ENCODE results near the gene SEMA4B.
"Not testable (repeated sequence)": the region's sequence is repeated elsewhere in the genome, so short reads cannot be mapped to it uniquely, and the experiment has no call there.

Gene SEMA4B

DNA sequence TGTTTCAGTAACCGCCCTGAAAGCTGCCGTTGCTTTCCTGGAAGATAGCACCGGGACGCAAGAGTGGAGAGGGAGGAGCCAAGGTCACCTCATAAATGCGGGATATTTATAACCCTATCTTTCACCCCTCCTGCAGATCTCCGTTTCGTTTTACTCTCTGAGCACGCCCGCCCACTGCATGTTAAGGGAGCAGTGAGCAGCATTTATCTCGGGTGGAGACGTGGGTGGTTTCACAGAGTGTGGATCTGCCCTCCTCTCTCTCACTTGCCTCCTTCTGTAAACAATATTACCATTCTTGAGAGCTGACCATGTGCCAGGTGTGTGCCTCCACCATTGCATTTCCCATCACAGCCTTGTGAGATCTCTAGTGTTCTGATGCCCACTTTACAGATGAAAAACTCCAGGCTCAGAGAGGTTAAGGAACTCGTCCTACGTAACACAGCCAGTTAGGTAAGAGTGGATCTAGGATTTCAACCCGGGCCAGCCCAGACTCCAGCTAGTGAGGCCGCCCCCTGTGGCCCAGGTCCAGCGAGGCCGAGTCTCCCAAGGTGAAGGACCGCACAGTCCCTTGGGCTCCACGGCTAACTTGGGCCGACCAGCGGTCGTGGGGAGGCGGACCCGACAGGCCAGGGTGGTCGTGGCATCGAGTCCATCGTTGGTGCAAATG, 16.9 kb upstream of the SEMA4B start:
- peak; percentile 98 for DNase-seq

DNA sequence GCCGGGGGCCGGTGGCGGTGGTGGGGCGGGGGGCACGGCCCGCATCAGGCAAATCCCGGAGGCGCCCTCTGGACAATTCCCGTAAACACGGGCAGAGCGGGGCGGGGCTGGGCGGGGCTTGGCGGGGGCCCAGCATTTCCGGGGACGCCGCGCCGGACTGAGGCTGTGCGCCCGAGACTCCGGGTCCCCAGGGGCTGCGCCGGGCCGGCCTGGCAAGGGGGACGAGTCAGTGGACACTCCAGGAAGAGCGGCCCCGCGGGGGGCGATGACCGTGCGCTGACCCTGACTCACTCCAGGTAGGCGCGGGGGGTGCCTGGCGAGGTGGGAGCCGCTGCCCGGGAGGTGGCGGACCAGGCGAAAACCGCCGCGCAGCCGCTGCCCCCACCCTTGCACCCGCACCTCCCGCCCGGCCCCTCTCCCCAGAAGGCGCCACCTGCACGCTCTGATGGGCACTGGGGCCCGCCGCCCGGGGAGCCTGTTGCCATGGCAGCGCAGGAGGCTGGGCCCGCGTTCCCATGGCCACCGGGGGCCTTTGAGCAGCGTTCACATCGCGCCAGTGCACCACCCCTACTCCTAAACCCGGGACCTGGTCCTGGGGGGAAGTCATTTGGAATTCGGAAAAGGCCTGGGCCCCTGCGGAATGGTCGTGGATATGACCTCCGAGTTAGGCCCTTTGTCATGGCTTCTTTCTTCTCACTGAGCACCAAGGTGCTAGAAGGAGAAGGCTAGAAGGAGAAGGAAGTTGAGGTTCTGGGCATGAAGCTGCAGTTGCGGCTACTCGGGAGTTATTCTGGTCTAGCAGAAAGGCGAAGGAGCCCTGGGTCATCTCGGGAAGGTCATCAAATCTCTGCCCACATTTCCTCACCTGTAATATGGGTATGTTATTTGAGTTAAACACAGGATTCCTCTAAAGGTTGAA, 16.1 kb upstream of the SEMA4B start:
- peak; percentile 58 for DNase-seq

GRCh38 chr15:90187257-90187868, 13.8 kb upstream of the SEMA4B start:
- no peak for DNase-seq

GRCh38 chr15:90188065-90188464, 13.1 kb upstream of the SEMA4B start:
- not testable (repeated sequence) for DNase-seq

GRCh38 chr15:90188914-90189748, 12.0 kb upstream of the SEMA4B start:
- DNase-seq: peak; percentile 7

- DNase-seq: peak; percentile 86
Observed at GRCh38 chr15:90189781-90190467, 11.2 kb upstream of the SEMA4B start.

GRCh38 chr15:90190606-90191343, 10.4 kb upstream of the SEMA4B start:
- peak; percentile 77 for DNase-seq

GRCh38 chr15:90191344-90191687, 9.8 kb upstream of the SEMA4B start:
- no peak for DNase-seq

DNA sequence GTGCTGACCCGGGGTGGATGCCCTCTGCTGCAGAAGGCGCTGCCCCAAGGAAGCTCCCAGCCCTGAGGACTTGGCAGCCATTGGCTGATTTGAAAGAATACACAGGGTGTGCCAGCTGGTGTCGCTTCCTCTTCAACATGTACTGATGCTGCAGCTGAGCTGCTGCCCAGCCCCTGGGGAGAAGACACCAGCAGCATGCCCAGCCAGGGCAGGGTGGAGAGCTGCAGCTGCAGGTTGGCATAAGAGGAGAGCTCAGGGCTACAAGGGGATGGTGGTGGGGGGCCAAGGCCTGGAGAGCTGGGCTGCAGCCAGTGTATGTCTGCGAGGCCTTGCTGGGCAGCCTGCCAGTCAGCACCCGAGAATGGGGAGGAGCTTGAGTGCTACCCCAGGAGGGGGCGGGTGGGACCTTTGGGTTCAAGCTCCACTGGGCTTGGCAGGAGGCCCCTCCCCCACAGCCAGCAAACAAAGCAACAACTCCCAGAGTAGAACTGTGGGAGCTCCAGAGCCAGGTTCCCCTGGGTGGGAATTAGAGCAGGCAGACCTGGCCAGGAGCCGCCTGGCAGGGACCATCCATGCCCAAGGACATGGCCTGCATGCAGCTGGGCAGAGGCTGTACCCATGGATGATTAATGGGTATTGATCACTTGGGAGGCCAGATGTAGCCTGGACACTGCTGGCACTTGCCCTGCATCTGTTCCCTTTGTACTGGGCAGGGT, 9.2 kb upstream of the SEMA4B start:
- peak; percentile 90 for DNase-seq

GRCh38 chr15:90192961-90193786, 8.0 kb upstream of the SEMA4B start:
- DNase-seq: peak; percentile 33

- DNase-seq: no peak
Observed at GRCh38 chr15:90194655-90195054, 6.5 kb upstream of the SEMA4B start.

- peak; percentile 9 for DNase-seq
Observed at GRCh38 chr15:90200534-90201129, 498 bp upstream of the SEMA4B start.

DNA sequence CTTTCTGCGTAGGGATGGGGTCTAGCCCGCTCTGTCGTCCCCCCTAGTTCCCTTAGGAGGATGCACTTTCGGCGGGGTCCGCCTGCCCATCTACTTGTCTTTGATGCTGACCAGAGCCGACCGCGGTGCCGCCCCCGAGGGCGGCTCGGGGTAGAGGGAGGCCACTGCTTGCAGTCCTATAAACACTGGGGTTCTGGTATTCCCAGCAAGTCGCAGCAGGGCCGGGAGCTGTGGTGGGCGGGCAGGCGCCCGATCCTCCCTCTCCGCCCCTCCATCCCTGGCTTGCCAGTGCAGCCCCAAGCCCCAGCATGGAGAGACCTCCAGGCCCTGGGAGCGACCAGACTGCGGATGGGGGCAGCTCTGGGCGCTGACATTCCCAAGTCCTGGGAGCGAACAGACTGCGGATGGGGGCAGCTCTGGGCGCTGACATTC, 830 bp downstream of the SEMA4B start:
- DNase-seq: no peak

DNA sequence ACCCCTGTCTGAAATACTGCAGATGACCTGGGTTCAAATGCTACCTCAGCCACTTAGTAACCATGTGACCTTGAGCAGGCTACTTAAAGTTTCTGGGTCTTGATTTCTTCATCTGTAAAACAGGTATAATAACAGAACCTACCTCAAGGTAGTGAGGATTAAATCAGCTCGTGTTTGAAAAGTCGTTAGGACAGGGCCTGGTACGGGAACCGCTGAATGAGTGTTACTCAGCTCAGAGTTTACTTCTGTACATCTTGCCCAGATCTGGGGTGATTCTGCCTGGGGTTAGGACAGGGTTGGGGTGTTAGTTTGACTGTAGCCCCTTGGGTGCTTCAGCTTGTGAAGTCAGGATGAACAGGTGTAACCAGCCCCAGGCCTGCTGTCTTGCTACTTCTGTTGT, 1.8 kb downstream of the SEMA4B start:
- DNase-seq: no peak

- no peak for DNase-seq
Observed at GRCh38 chr15:90203473-90203872, 2.3 kb downstream of the SEMA4B start.

GRCh38 chr15:90203922-90204321, 2.8 kb downstream of the SEMA4B start:
- DNase-seq: no peak

DNA sequence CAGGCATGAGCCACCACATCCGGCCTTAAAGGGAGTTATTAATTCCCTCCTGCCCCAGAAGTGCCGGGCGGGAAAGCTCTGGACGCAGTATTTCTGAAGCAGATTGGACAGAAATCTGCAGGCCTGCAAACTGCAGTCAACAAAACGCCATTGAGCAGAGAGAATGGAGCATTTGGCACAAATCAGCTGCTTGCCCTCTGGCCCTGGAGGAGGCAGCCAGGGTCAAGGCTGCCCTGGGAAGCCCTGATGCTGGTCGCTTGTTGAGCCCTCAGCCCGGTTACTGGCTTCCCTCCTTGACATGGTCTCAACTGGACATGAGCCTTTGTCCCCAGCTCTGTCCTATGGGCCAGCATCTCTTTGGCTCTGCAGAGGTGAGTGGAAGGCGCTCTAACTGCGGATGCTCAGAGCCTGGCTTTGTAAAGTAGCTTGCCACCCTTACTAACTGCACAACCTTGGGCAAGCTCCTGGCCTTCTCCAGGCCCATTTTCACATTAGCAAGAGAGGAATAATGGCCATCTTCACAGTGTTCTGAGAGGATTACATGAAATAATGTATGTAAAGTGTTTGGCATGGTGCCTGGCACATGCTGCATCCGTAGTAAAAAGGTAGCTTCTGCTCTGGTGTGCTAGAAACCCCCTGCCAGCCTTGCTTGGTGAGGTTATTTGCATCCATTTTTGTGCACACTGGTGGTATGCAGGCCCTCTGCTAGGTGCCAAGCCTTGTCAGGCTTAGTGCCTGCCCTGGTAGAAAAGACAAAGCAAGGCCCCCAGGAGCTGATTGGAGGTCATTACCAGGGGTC, 4.1 kb downstream of the SEMA4B start:
- no peak for DNase-seq

DNA sequence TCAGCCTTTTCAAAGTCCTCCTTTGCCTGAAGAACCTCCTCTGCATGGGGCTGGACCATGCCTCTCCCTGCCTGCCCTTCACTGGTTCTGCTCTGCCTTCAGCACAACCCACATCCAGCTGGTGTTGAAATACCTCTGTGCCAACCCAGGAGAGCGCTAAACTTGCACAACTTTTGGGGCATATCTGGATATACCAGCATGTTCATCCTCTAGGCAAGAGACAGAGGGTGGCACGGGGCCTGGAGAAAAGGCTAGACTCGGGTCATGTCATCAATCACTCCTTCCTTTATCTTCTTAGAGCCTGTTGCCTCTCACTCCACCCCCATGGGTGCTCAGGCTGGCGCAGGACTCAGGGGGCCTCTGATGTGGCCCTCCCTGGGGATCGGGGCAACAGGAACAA, 4.8 kb downstream of the SEMA4B start:
- peak; percentile 62 for DNase-seq

GRCh38 chr15:90207252-90207651, 6.1 kb downstream of the SEMA4B start:
- DNase-seq: no peak
